C4-2B (cell line): ENCODE measurements around the gene NFE2L1.
"Not testable (repeated sequence)": the region's sequence is repeated elsewhere in the genome, so short reads cannot be mapped to it uniquely, and the experiment has no call there.

Experiments
- H3K27ac ChIP-seq: fragments of 450-650 bp; 2 replicates; pipeline ENCODE4 v1.5.1; 2017
- ZFX ChIP-seq: fragments of 450-650 bp; IDR thresholded peaks from 2 replicates; pipeline ENCODE4 v1.6.1; 2017
- TF ChIP-seq, protein P1 (sequence below): fragments of 450-650 bp; conservative IDR thresholded peaks from 2 replicates; pipeline ENCODE4 v1.5.1; 2017; ENCODE audit warnings: mild to moderate bottlenecking

Gene NFE2L1

DNA sequence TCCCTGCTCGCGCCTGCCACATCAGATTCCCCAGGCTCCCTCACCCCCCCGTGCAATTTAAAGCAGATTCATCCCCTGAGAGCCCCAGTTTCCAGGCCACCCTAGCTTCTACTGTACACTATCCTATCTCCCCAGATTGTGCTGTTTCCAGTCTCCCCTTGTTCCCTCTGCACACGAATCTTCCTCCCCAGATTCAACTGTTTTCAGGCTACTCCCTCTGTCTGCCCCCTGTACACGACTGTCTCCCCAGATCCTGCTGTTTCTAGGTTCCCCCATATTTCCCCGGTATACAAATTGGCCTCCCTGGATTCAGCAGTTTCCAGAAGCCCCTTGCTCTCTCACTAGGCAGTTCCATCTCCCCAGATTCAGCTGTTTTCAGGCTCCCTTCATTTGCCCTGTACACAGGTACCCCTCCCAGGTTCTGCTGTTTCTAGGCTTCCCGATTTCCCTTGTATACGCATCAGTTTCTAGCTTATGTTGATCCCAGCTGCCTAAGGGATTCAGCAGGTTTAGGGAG, 33.5 kb upstream of the NFE2L1 start:
- TF ChIP-seq ZFX, result no peak
- TF ChIP-seq, protein P1, sequence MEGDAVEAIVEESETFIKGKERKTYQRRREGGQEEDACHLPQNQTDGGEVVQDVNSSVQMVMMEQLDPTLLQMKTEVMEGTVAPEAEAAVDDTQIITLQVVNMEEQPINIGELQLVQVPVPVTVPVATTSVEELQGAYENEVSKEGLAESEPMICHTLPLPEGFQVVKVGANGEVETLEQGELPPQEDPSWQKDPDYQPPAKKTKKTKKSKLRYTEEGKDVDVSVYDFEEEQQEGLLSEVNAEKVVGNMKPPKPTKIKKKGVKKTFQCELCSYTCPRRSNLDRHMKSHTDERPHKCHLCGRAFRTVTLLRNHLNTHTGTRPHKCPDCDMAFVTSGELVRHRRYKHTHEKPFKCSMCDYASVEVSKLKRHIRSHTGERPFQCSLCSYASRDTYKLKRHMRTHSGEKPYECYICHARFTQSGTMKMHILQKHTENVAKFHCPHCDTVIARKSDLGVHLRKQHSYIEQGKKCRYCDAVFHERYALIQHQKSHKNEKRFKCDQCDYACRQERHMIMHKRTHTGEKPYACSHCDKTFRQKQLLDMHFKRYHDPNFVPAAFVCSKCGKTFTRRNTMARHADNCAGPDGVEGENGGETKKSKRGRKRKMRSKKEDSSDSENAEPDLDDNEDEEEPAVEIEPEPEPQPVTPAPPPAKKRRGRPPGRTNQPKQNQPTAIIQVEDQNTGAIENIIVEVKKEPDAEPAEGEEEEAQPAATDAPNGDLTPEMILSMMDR, result no peak
- H3K27ac ChIP-seq, result no peak overlapping the region

DNA sequence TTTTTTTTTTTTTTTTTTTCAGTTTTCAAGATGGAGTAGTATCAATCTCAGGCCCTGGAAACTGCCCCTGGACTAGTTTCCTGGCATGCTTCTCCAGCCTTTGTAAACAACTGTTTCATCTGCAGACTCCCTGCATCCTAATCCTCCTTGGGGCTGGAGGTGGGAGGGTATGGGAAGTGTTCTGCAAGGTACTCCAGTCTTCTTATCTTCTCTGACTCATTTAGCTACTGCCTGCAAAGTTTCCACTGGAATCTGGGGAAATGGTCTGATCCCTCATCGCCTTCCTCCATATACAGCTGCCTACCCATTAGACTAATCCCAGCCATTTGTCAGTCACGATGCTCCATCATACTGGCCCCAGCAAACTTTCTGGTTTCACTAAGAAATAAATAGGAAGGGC, 32.0 kb upstream of the NFE2L1 start:
- TF ChIP-seq, protein P1, result no peak
- TF ChIP-seq ZFX, result no peak

DNA sequence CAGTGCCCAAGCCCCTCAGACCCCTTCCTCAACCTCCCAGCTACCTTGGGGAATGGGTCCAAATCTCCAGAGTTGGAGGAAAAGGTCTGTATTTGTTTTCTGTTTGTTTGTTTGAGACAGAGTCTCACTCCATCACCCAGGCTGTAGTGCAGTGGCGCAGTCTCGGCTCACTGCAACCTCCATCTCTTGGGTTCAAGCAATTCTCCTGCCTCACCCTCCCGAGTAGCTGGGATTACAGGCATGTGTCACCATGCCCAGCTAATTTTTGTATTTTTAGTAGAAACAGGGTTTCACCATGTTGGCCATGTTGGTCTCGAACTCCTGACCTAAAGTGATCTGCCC, 30.4 kb upstream of the NFE2L1 start:
- not testable (repeated sequence) for H3K27ac ChIP-seq

More for the DNA sequence above, 32.0 kb upstream of the NFE2L1 start:
- H3K27ac ChIP-seq, result no peak overlapping the region

DNA sequence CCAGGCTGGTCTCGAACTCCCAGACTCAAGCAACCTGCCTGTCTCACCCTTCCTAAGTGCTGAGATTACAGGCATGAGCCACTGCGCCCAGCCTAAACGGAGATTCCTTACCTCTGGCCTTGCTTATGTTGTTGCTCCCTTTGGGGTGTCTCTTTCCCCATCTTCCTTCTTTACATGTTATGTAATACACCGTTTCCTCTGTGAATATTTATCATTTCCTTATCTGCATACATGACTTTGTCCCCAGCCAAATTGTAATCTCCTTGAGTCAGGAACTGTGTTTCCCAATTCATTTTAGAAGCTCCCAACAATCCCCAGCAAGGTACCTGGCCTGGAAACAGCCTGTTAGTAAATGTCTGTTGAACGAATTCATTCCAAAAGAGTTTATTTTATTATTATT, 26.2 kb upstream of the NFE2L1 start:
- H3K27ac ChIP-seq, result no peak overlapping the region
- TF ChIP-seq ZFX, result no peak
- TF ChIP-seq, protein P1, result no peak

DNA sequence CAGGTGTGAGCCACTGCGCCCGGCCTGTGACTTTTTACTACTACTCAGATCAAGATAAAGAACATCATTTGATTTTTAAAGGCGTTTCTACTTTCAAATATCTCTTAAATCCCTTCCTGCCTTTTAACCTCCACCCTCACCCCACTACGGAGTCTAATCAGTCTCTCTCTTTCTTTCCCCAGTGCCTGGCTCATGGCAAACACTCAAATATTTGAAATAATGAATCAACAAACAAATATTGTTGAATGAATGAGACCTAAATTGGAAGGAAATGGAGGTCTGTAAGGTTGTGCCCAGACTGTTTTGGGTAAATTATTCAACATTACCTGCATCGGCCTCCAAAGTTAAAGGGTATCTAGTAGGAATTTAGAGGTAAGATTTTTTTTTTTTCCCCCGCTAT, 25.3 kb upstream of the NFE2L1 start:
- no peak for TF ChIP-seq ZFX
- TF ChIP-seq, protein P1, result no peak
- H3K27ac ChIP-seq, result no peak overlapping the region

DNA sequence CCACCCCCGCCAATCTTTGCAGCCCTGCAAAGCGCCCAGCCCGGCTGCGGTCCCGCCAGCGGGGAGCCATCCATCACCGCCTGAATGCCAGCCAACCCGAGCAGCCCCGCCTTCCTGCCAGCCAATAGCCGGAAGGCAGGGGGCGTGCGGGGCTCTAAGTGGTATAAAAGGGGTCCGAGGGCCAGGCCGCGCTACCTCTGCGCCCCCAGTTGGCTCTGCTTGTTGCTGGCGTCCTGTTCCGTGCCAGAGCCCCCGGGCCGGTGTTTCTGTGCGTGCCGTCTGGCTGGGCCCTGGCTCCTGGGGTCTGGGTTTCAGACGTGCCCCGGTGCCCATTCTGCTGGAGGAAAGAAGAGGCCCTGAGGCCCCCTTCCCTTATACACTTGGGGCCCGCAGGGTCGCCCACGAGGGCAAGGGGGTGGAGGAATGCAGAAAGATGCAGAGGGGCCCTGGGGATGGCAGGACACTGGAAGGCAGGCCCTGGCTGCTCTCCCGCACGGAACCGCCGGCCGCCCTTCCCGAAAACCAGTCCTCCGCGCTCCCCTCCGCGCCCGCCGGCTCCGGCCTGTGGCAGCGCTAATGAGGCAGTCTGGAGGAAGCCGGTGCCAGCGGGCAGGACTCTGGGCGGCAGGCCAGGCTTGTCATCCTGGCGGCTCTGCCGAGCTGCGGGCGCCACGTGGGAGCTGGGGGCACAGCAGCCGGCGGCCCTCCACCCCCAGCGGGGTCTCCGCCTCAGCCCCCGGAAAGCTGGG, 24.6 kb upstream of the NFE2L1 start:
- peak overlapping the region; percentile 58 for H3K27ac ChIP-seq
- TF ChIP-seq, protein P1, result peak; percentile 64
- TF ChIP-seq ZFX, result no peak

DNA sequence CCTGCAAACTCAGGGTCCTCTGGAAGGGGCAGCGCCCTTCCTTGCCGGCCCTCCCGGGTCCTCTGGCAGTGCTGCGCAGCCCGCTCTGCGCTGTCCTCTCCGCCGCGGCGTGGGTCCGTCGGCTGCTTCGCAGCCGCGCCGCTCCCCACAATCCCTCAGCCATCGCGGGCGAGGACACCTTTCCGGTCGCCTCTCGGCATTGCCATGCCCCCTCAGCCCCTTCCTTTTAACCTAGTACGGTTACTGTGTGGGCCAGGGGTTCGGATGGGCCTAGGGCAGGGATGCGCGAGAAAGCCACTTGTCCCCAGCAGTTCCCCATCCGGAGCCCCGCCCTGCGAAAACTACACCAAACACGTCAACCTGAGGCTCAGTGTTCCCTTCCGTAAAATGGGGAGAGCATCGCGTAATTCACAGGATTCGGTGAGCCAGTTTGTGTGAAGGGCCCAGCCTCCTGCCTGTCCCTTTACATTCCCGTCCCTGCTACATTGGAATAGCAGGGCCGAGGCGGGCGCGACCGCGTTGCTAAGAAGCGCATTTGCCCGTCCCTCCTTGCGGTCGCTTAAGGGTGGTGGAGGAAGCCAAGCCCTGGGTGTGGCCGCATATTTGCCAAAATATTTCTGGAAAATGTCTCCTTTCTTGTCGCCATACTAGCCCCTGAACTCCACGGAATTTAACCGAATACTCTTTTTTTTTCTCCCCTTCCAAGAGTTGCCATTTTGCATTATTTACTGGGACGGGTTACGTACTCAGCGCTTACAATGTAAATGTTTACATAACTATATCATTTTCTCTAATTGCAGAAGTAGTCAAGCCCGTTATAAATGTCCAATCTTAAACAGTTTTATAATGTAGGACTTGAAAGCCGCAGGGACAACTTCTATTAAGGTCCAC, 23.8 kb upstream of the NFE2L1 start:
- peak; percentile 44; the same call in 1 of the 2 replicates for TF ChIP-seq ZFX
- TF ChIP-seq, protein P1, result no peak
- peak overlapping the region; percentile 58 for H3K27ac ChIP-seq
